ENCODE data around the gene GLB1L2. TPM values are rescaled to one million over a fixed set of nuclear protein-coding genes. Genes with fewer than 3 reads are reported as not detected.

Gene GLB1L2
- total and polyA plus RNA-seq, 2 of the 13 experiments (the other 11 are each of a cell fraction or from before 2014, with no cell fraction given) = 0.59 to 0.69 TPM

GRCh38 chr11:134373591-134374052, 41.8 kb downstream of the GLB1L2 start:
- Histone ChIP-seq H3K4me2 (ENCODE audit: low read depth, low read length) (no peak overlapping the region), H3K4me1 (ENCODE audit: insufficient read depth, low read length) (no peaks in the 10 kb centered on the region), H4K20me1 (ENCODE audit: insufficient read depth, low read length) (no peaks in the 10 kb centered on the region), H3K4me3 (replicated peaks in 1 of 3; ENCODE audit: insufficient read depth in 1 of 3, low read depth in 2 of 3, low read length in 3 of 3) (no peak overlapping the region), H3K9ac (ENCODE audit: insufficient read depth, low read depth, low read length) (no peak overlapping the region), H3K79me2 (ENCODE audit: insufficient read depth, low read length) (no peaks in the 10 kb centered on the region), H3K27ac (ENCODE audit: extremely low read length, insufficient read depth, low read length) (no peak overlapping the region), H2AFZ (ENCODE audit: low read length) (no peak overlapping the region), H3K9me3 (ENCODE audit: low read length) (no peaks in the 10 kb centered on the region), H3K27me3 (ENCODE audit: control insufficient read depth in 1 of 2, insufficient read depth in 2 of 2, low read length in 2 of 2) (peaks cover 12 to 55% of the 10 kb centered on the region in 2 experiments; a peak in 3 of 5 replicates), H3K36me3 (replicated peaks in 1 of 2; ENCODE audit: control insufficient read depth in 1 of 2, insufficient read depth in 2 of 2, low read length in 2 of 2) (no peaks in the 10 kb centered on the region)
- 19% methylated on average over 6 of the region's 14 CpGs for WGBS (ENCODE audit: low lambda C conversion rate)
- no TSS peak for BruUV-seq (replicated peaks)
- in situ Hi-C loops (cut with HindIII; ENCODE audit: extremely low pct_ligation_motif_present, low pct_unique_long_range_greater_than_20kb) = no loop called here
- ATAC-seq = no peak
- no peak for DNase-seq (ENCODE audit: low spot score)
- FAIRE-seq = no peak
- TF ChIP-seq SOX5 (CRISPR knock-in tag; IDR thresholded peaks at IDR 0.05; ENCODE audit: borderline replicate concordance) (no peak), CENPT (CRISPR knock-in tag; IDR thresholded peaks at IDR 0.05; ENCODE audit: low read depth) (no peak), NFYC (CRISPR knock-in tag; IDR thresholded peaks at IDR 0.05) (no peak)
- POLR2A ChIA-PET = no interaction called here
- intact Hi-C loops (cut with micrococcal nuclease; ENCODE audit: unreplicated experiment) = no loop called here
- CTCF ChIA-PET (ENCODE audit: low intra/inter-chr PET ratio, low total read pairs) = no interaction called here

- H3K9ac ChIP-seq (ENCODE audit: insufficient read depth, low read depth, low read length) = no peak overlapping the region
- in situ Hi-C loops (cut with HindIII; ENCODE audit: extremely low pct_ligation_motif_present, low pct_unique_long_range_greater_than_20kb) (no loop called here), intact Hi-C loops (cut with micrococcal nuclease; ENCODE audit: unreplicated experiment) (no loop called here)
- CTCF ChIA-PET (ENCODE audit: low intra/inter-chr PET ratio, low total read pairs) = no interaction called here
- ATAC-seq (no peak), DNase-seq (ENCODE audit: low spot score) (no peak), FAIRE-seq (no peak)
- H2AFZ ChIP-seq (ENCODE audit: low read length) = no peak overlapping the region
- no peak overlapping the region for H3K4me3 ChIP-seq (replicated peaks in 1 of 3; ENCODE audit: insufficient read depth in 1 of 3, low read depth in 2 of 3, low read length in 3 of 3)
- 3% methylated on average over 5 of the region's 9 CpGs for WGBS (ENCODE audit: low lambda C conversion rate)
- H3K4me2 ChIP-seq (ENCODE audit: low read depth, low read length) = no peak overlapping the region
- H3K9me3 ChIP-seq (ENCODE audit: low read length) = no peaks in the 10 kb centered on the region
- H3K27me3 ChIP-seq (ENCODE audit: control insufficient read depth in 1 of 2, insufficient read depth in 2 of 2, low read length in 2 of 2) = peaks cover 12 to 55% of the 10 kb centered on the region in 2 experiments; a peak in 3 of 5 replicates
- H4K20me1 ChIP-seq (ENCODE audit: insufficient read depth, low read length) = no peaks in the 10 kb centered on the region
- TF ChIP-seq ZSCAN5A (CRISPR knock-in tag; IDR thresholded peaks at IDR 0.05; ENCODE audit: borderline replicate concordance) = no peak
- TF ChIP-seq ZNF720 (CRISPR knock-in tag; IDR thresholded peaks at IDR 0.05) = no peak
- no peak for TF ChIP-seq ARNT (IDR thresholded peaks at IDR 0.05)
- no TSS peak for BruUV-seq (replicated peaks)
- no peak overlapping the region for H3K27ac ChIP-seq (ENCODE audit: extremely low read length, insufficient read depth, low read length)
- POLR2A ChIA-PET = no interaction called here
- no peaks in the 10 kb centered on the region for H3K36me3 ChIP-seq (replicated peaks in 1 of 2; ENCODE audit: control insufficient read depth in 1 of 2, insufficient read depth in 2 of 2, low read length in 2 of 2)
- no peaks in the 10 kb centered on the region for H3K79me2 ChIP-seq (ENCODE audit: insufficient read depth, low read length)
- H3K4me1 ChIP-seq (ENCODE audit: insufficient read depth, low read length) = no peaks in the 10 kb centered on the region
These were observed 42.4 kb downstream of the GLB1L2 start for GRCh38 chr11:134374171-134374570.
